Activated CD4-positive, alpha-beta T cell treated with anti-CD3 and anti-CD28 coated beads, Interleukin-2, amount 10 ng/mL, durations not matched to agents 24 days and 14 days (primary cell): Measurements from ENCODE around the gene SLC12A3. TPM values are rescaled to one million over a fixed set of nuclear protein-coding genes. Genes with fewer than 3 reads are reported as not detected.

Source experiments
- DNase-seq: peaks from one replicate; pipeline ENCODE4 v3.0.0; 2022
- H3K27ac Mint-ChIP-seq: one replicate; pipeline ENCODE4 v1.8.0; 2022; ENCODE audit warnings: mild to moderate bottlenecking, mixed read lengths
- H3K27me3 Mint-ChIP-seq: one replicate; pipeline ENCODE4 v1.8.0; 2022; ENCODE audit warnings: mixed read lengths
- H3K36me3 Mint-ChIP-seq: one replicate; pipeline ENCODE4 v1.8.0; 2022; ENCODE audit warnings: low read depth, mild to moderate bottlenecking, mixed read lengths
- H3K4me1 Mint-ChIP-seq: one replicate; pipeline ENCODE4 v1.8.0; 2021; ENCODE audit warnings: mixed read lengths
- H3K4me3 Mint-ChIP-seq: one replicate; pipeline ENCODE4 v1.8.0; 2022; ENCODE audit warnings: mild to moderate bottlenecking, moderate library complexity, mixed read lengths
- H3K9me3 Mint-ChIP-seq: one replicate; pipeline ENCODE4 v1.8.0; 2021; ENCODE audit warnings: mixed read lengths
- intact Hi-C: fragments of 100-400 bp; cut with micrococcal nuclease; formaldehyde crosslinking; loops from one replicate; pipeline ENCODE4 v1.15.1; 2023
- total RNA-seq: library from RNA; stranded (reverse); gene quantifications from 2 replicates; pipeline ENCODE4 v1.2.3, GENCODE V29; 2022

The SLC12A3 gene
- total RNA-seq, 1 donor from 2014 or later = not detected

- peaks cover 25% of the 10 kb centered on the region for H3K36me3 Mint-ChIP-seq
- H3K4me1 Mint-ChIP-seq = peaks cover 34% of the 10 kb centered on the region
- no peak overlapping the region for H3K4me3 Mint-ChIP-seq
- no peaks in the 10 kb centered on the region for H3K9me3 Mint-ChIP-seq
- H3K27me3 Mint-ChIP-seq = no peaks in the 10 kb centered on the region
- intact Hi-C loops = no loop called here
- peak overlapping the region; percentile 27 for H3K27ac Mint-ChIP-seq
- DNase-seq = peak; percentile 54
These were observed 83.2 kb downstream of the SLC12A3 start for GRCh38 chr16:56948234-56948633.

GRCh38 chr16:56950051-56950450 is 85.0 kb downstream of the SLC12A3 start:
- no peak for DNase-seq
- Mint-ChIP-seq H3K9me3 (no peaks in the 10 kb centered on the region), H3K4me1 (peaks cover 20% of the 10 kb centered on the region), H3K36me3 (peaks cover 7% of the 10 kb centered on the region), H3K4me3 (no peak overlapping the region), H3K27me3 (no peaks in the 10 kb centered on the region), H3K27ac (peak overlapping the region; percentile 66)
- intact Hi-C loops = loop anchor here (2.0 kb wide), 1 partner anchor 17 kb away; the partner anchor contains the start of gene HERPUD1

- Mint-ChIP-seq H3K27ac (peak overlapping the region; percentile 66), H3K36me3 (peaks cover 6% of the 10 kb centered on the region), H3K4me3 (no peak overlapping the region), H3K9me3 (no peaks in the 10 kb centered on the region), H3K27me3 (no peaks in the 10 kb centered on the region), H3K4me1 (peaks cover 17% of the 10 kb centered on the region)
- peak; percentile 56 for DNase-seq
- intact Hi-C loops = loop anchor here (2.0 kb wide), 1 partner anchor 18 kb away; the partner anchor contains the start of gene HERPUD1
These were observed 85.4 kb downstream of the SLC12A3 start for GRCh38 chr16:56950455-56950854.

- Mint-ChIP-seq H3K4me1 (peaks cover 17% of the 10 kb centered on the region), H3K27ac (peak overlapping the region; percentile 66), H3K4me3 (no peak overlapping the region), H3K36me3 (peaks cover 5% of the 10 kb centered on the region), H3K27me3 (no peaks in the 10 kb centered on the region), H3K9me3 (no peaks in the 10 kb centered on the region)
- DNase-seq = peak; percentile 87
- intact Hi-C loops = loop anchor here (1.0 to 2.0 kb wide), 2 partner anchors 18 to 84 kb away; partner anchors contain the start of gene HERPUD1
These were observed 86.1 kb downstream of the SLC12A3 start for GRCh38 chr16:56950881-56951771.

GRCh38 chr16:56953006-56953405 is 88.0 kb downstream of the SLC12A3 start:
- no peak for DNase-seq
- peaks cover 17% of the 10 kb centered on the region for H3K4me1 Mint-ChIP-seq
- no peak overlapping the region for H3K4me3 Mint-ChIP-seq
- H3K36me3 Mint-ChIP-seq = no peaks in the 10 kb centered on the region
- no peaks in the 10 kb centered on the region for H3K27me3 Mint-ChIP-seq
- H3K9me3 Mint-ChIP-seq = no peaks in the 10 kb centered on the region
- intact Hi-C loops = no loop called here
- no peak overlapping the region for H3K27ac Mint-ChIP-seq

- H3K9me3 Mint-ChIP-seq = no peaks in the 10 kb centered on the region
- intact Hi-C loops = no loop called here
- peaks cover 5% of the 10 kb centered on the region for H3K4me1 Mint-ChIP-seq
- no peaks in the 10 kb centered on the region for H3K36me3 Mint-ChIP-seq
- no peak for DNase-seq
- peaks cover 4% of the 10 kb centered on the region for H3K27me3 Mint-ChIP-seq
- no peak overlapping the region for H3K27ac Mint-ChIP-seq
- no peak overlapping the region for H3K4me3 Mint-ChIP-seq
These were observed 91.1 kb downstream of the SLC12A3 start for GRCh38 chr16:56956076-56956475.

- no peak for DNase-seq
- Mint-ChIP-seq H3K27me3 (peaks cover 4% of the 10 kb centered on the region), H3K4me1 (no peaks in the 10 kb centered on the region), H3K27ac (no peak overlapping the region), H3K4me3 (no peak overlapping the region), H3K36me3 (no peaks in the 10 kb centered on the region), H3K9me3 (no peaks in the 10 kb centered on the region)
- intact Hi-C loops = no loop called here
These were observed 91.7 kb downstream of the SLC12A3 start for GRCh38 chr16:56956756-56957155.

- Mint-ChIP-seq H3K27ac (no peak overlapping the region), H3K36me3 (no peaks in the 10 kb centered on the region), H3K4me1 (peaks cover 16% of the 10 kb centered on the region), H3K9me3 (no peaks in the 10 kb centered on the region), H3K4me3 (no peak overlapping the region), H3K27me3 (peaks cover 4% of the 10 kb centered on the region)
- intact Hi-C loops = no loop called here
- no peak for DNase-seq
These were observed 95.8 kb downstream of the SLC12A3 start for GRCh38 chr16:56960681-56961281.

- DNase-seq = no peak
- Mint-ChIP-seq H3K9me3 (no peaks in the 10 kb centered on the region), H3K36me3 (no peaks in the 10 kb centered on the region), H3K4me3 (no peak overlapping the region), H3K27me3 (peaks cover 4% of the 10 kb centered on the region), H3K4me1 (peaks cover 19% of the 10 kb centered on the region), H3K27ac (no peak overlapping the region)
- intact Hi-C loops = no loop called here
These were observed 96.4 kb downstream of the SLC12A3 start for GRCh38 chr16:56961386-56961785.

GRCh38 chr16:56961851-56962281 is 96.9 kb downstream of the SLC12A3 start, which contains the start of gene CETP:
Gene CETP, plus strand, starts transcription at chr16:56961950. Its CDS starts 30 bp downstream, at chr16:56961980.
- no peak within 1 kb of the TSS for H3K4me3 Mint-ChIP-seq
- intact Hi-C loops = no loop called here
- no peak for DNase-seq
- peaks cover 19% of the 10 kb centered on the region for H3K4me1 Mint-ChIP-seq
- no peak within 1 kb of the TSS for H3K27ac Mint-ChIP-seq
- H3K27me3 Mint-ChIP-seq = peaks cover 4% of the 10 kb centered on the region
- no peaks in the 10 kb centered on the region for H3K36me3 Mint-ChIP-seq
- no peaks in the 10 kb centered on the region for H3K9me3 Mint-ChIP-seq

GRCh38 chr16:56964243-56965148 is 99.5 kb downstream of the SLC12A3 start:
- H3K9me3 Mint-ChIP-seq = no peaks in the 10 kb centered on the region
- intact Hi-C loops = loop anchor here (1.0 to 2.0 kb wide), 4 partner anchors 25 to 204 kb away; partner anchors contain the start of gene NLRC5
- H3K27ac Mint-ChIP-seq = peak overlapping the region; percentile 14
- H3K4me3 Mint-ChIP-seq = no peak overlapping the region
- H3K36me3 Mint-ChIP-seq = no peaks in the 10 kb centered on the region
- peak; percentile 99 for DNase-seq
- H3K4me1 Mint-ChIP-seq = peaks cover 19% of the 10 kb centered on the region
- H3K27me3 Mint-ChIP-seq = peaks cover 1% of the 10 kb centered on the region
